ENCODE measurements around the gene HTR2A. TPM values are rescaled to one million over a fixed set of nuclear protein-coding genes. Genes with fewer than 3 reads are reported as not detected.
A peak's percentile ranks its signal among the peaks of the same experiment; 100 is the strongest.

Gene HTR2A
- total RNA-seq, 1 donor from 2014 or later, result 0.19 TPM

- TF ChIP-seq EZH2 (IDR thresholded peaks at IDR 0.05), result no peak
- TF ChIP-seq CTCF (IDR thresholded peaks at IDR 0.05), result no peak
- no peak for TF ChIP-seq EZH2phosphoT487 (IDR thresholded peaks at IDR 0.05)
- Mint-ChIP-seq H3K4me3 (peak overlapping the region; percentile 83), H3K27ac (peak overlapping the region; percentile 44), H3K27me3 (ENCODE audit: insufficient read depth, low read depth) (peaks cover 2% of the 10 kb centered on the region), H3K9me3 (no peaks in the 10 kb centered on the region), H3K36me3 (no peaks in the 10 kb centered on the region), H3K4me1 (peaks cover 39% of the 10 kb centered on the region)
- Histone ChIP-seq H3K4me3 (peak overlapping the region; percentile 54), H3K27me3 (no peaks in the 10 kb centered on the region), H3K4me1 (peaks cover 36% of the 10 kb centered on the region), H3K4me2 (peak overlapping the region; percentile 73), H3K79me2 (ENCODE audit: low read depth) (no peaks in the 10 kb centered on the region), H3K27ac (no peak overlapping the region), H3K9me3 (ENCODE audit: low read depth) (no peaks in the 10 kb centered on the region), H3K9ac (no peak overlapping the region), H4K20me1 (ENCODE audit: low read depth) (no peaks in the 10 kb centered on the region), H3K36me3 (no peaks in the 10 kb centered on the region), H2AFZ (replicated peaks) (peak overlapping the region; percentile 95), H3F3A (ENCODE audit: low read depth) (no peaks in the 10 kb centered on the region)
- no peak for DNase-seq (ENCODE audit: low spot score)
These were observed 2.3 kb downstream of the HTR2A start for GRCh38 chr13:46894568-46894967.

- no peaks in the 10 kb centered on the region for H4K20me1 ChIP-seq (ENCODE audit: low read depth)
- H3K36me3 ChIP-seq, result no peaks in the 10 kb centered on the region
- DNase-seq (ENCODE audit: low spot score), result peak; percentile 90
- H3K27ac Mint-ChIP-seq, result peak overlapping the region; percentile 44
- TF ChIP-seq EZH2phosphoT487 (IDR thresholded peaks at IDR 0.05), result no peak
- peak; percentile 28 for TF ChIP-seq EZH2 (IDR thresholded peaks at IDR 0.05)
- TF ChIP-seq CTCF (IDR thresholded peaks at IDR 0.05), result peak; percentile 99
- H3K27me3 ChIP-seq, result no peaks in the 10 kb centered on the region
- peak overlapping the region; percentile 95 for H2AFZ ChIP-seq (replicated peaks)
- H3K9me3 Mint-ChIP-seq, result no peaks in the 10 kb centered on the region
- no peak overlapping the region for H3K27ac ChIP-seq
- H3F3A ChIP-seq (ENCODE audit: low read depth), result no peaks in the 10 kb centered on the region
- peaks cover 2% of the 10 kb centered on the region for H3K27me3 Mint-ChIP-seq (ENCODE audit: insufficient read depth, low read depth)
- peak overlapping the region; percentile 54 for H3K4me3 ChIP-seq
- H3K4me1 Mint-ChIP-seq, result peaks cover 37% of the 10 kb centered on the region
- peak overlapping the region; percentile 83 for H3K4me3 Mint-ChIP-seq
- H3K4me2 ChIP-seq, result peak overlapping the region; percentile 73
- no peaks in the 10 kb centered on the region for H3K9me3 ChIP-seq (ENCODE audit: low read depth)
- H3K36me3 Mint-ChIP-seq, result no peaks in the 10 kb centered on the region
- no peak overlapping the region for H3K9ac ChIP-seq
- peaks cover 36% of the 10 kb centered on the region for H3K4me1 ChIP-seq
- H3K79me2 ChIP-seq (ENCODE audit: low read depth), result no peaks in the 10 kb centered on the region
These were observed 2.9 kb downstream of the HTR2A start for GRCh38 chr13:46893798-46894560.

GRCh38 chr13:46893221-46893740 lies 3.6 kb downstream of the HTR2A start:
- peak overlapping the region; percentile 83 for H3K4me3 Mint-ChIP-seq
- Histone ChIP-seq H3F3A (ENCODE audit: low read depth) (no peaks in the 10 kb centered on the region), H3K9ac (no peak overlapping the region), H3K4me3 (peak overlapping the region; percentile 54), H4K20me1 (ENCODE audit: low read depth) (no peaks in the 10 kb centered on the region), H3K36me3 (no peaks in the 10 kb centered on the region), H3K27me3 (no peaks in the 10 kb centered on the region), H3K79me2 (ENCODE audit: low read depth) (no peaks in the 10 kb centered on the region), H2AFZ (replicated peaks) (peak overlapping the region; percentile 95), H3K9me3 (ENCODE audit: low read depth) (no peaks in the 10 kb centered on the region), H3K4me2 (peak overlapping the region; percentile 73), H3K4me1 (peaks cover 36% of the 10 kb centered on the region), H3K27ac (no peak overlapping the region)
- peak; percentile 40 for DNase-seq (ENCODE audit: low spot score)
- H3K27me3 Mint-ChIP-seq (ENCODE audit: insufficient read depth, low read depth), result peaks cover 2% of the 10 kb centered on the region
- H3K36me3 Mint-ChIP-seq, result no peaks in the 10 kb centered on the region
- H3K9me3 Mint-ChIP-seq, result no peaks in the 10 kb centered on the region
- H3K27ac Mint-ChIP-seq, result no peak overlapping the region
- TF ChIP-seq EZH2phosphoT487 (IDR thresholded peaks at IDR 0.05) (no peak), EZH2 (IDR thresholded peaks at IDR 0.05) (no peak), CTCF (IDR thresholded peaks at IDR 0.05) (no peak)
- peaks cover 37% of the 10 kb centered on the region for H3K4me1 Mint-ChIP-seq

All from neural progenitor cell (in vitro differentiated cells).